Measurements from ENCODE around the gene CALML6. TPM values are rescaled to one million over a fixed set of nuclear protein-coding genes. Genes with fewer than 3 reads are reported as not detected.
A peak's percentile ranks its signal among the peaks of the same experiment; 100 is the strongest.

Gene CALML6
- total RNA-seq, 1 donor from 2014 or later = 0.90 TPM

- Histone ChIP-seq H3K9me3 (no peaks in the 10 kb centered on the region), H3K36me3 (no peaks in the 10 kb centered on the region), H3K27me3 (no peaks in the 10 kb centered on the region), H3K4me1 (peaks cover 48% of the 10 kb centered on the region), H3K4me3 (peak overlapping the region; percentile 78), H3K27ac (peak overlapping the region; percentile 90)
- no peak for TF ChIP-seq CTCF (IDR thresholded peaks at IDR 0.05)
- DNase-seq = peak; percentile 91
- intact Hi-C loops (cut with DNase I) = loop anchor here (10.0 kb wide), 1 partner anchor 135 kb away; no protein-coding TSS in a partner anchor
- peak; percentile 47 for ATAC-seq
These were observed 25.1 kb upstream of the CALML6 start for GRCh38 chr1:1889847-1890505.

GRCh38 chr1:1890506-1891348, 24.3 kb upstream of the CALML6 start, which contains the start of gene GNB1:
GNB1 (minus strand) TSS chr1:1891087; CDS start chr1:1825453, 65,634 bp downstream.
- peak; percentile 94 for DNase-seq
- Histone ChIP-seq H3K27me3 (no peaks in the 10 kb centered on the region), H3K9me3 (no peaks in the 10 kb centered on the region), H3K36me3 (no peaks in the 10 kb centered on the region), H3K4me1 (peaks cover 48% of the 10 kb centered on the region), H3K27ac (peak within 1 kb of the TSS; percentile 90), H3K4me3 (peak within 1 kb of the TSS; percentile 78)
- peak; percentile 91 for ATAC-seq
- intact Hi-C loops (cut with DNase I) = loop anchor here (10.0 kb wide), 1 partner anchor 136 kb away; no protein-coding TSS in a partner anchor
- TF ChIP-seq CTCF (IDR thresholded peaks at IDR 0.05) = no peak

DNA sequence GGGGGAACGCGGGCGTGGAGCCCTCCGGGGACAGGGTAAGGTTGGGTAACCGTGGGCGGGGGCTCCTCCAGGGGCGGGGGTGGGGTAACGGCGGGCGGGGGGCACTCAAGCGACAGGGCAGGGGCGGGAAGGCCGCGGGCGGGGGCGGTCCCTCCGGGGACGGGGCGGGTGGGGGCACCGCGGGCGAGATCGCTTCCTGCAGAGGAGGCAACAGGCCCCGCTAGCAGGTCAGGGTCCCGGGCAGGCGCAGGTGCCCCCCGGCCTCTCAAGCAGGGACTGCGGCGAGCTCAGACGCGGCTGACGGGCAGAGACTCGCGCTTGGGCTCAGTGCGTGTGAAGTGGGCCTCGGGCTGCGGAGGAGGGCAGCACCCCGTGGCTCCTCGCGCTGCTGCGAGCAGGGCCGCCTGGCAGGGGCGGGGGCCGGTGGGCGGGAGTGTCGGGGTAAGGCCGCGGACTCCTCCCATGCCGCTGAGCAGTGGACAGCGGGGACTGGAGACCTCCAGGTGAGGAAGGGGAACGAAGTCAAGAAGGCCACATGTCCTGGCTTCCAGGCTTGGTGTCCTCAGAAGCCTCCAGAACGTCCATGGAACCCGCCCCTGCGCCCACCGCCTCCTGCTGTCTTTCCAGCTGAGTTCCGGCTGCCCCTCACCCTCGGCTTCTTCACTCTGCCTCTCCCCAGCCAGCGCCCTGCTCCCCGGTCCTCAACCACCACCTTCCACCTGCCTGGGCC, 23.5 kb upstream of the CALML6 start:
- peak; percentile 92 for DNase-seq
- intact Hi-C loops (cut with DNase I) = loop anchor here (10.0 kb wide), 1 partner anchor 137 kb away; no protein-coding TSS in a partner anchor
- peak overlapping the region; percentile 65 for H3K4me3 ChIP-seq
- no peaks in the 10 kb centered on the region for H3K27me3 ChIP-seq
- TF ChIP-seq CTCF (IDR thresholded peaks at IDR 0.05) = no peak
- peak overlapping the region; percentile 90 for H3K27ac ChIP-seq
- H3K9me3 ChIP-seq = no peaks in the 10 kb centered on the region
- no peaks in the 10 kb centered on the region for H3K36me3 ChIP-seq
- peaks cover 40% of the 10 kb centered on the region for H3K4me1 ChIP-seq
- peak; percentile 75 for ATAC-seq

GRCh38 chr1:1892079-1892762, 22.8 kb upstream of the CALML6 start:
- DNase-seq = no peak
- H3K4me3 ChIP-seq = peak overlapping the region; percentile 65
- ATAC-seq = no peak
- intact Hi-C loops (cut with DNase I) = loop anchor here (10.0 kb wide), 1 partner anchor 137 kb away; no protein-coding TSS in a partner anchor
- H3K27ac ChIP-seq = peak overlapping the region; percentile 90
- no peak for TF ChIP-seq CTCF (IDR thresholded peaks at IDR 0.05)
- H3K9me3 ChIP-seq = no peaks in the 10 kb centered on the region
- no peaks in the 10 kb centered on the region for H3K36me3 ChIP-seq
- H3K27me3 ChIP-seq = no peaks in the 10 kb centered on the region
- peaks cover 33% of the 10 kb centered on the region for H3K4me1 ChIP-seq

DNA sequence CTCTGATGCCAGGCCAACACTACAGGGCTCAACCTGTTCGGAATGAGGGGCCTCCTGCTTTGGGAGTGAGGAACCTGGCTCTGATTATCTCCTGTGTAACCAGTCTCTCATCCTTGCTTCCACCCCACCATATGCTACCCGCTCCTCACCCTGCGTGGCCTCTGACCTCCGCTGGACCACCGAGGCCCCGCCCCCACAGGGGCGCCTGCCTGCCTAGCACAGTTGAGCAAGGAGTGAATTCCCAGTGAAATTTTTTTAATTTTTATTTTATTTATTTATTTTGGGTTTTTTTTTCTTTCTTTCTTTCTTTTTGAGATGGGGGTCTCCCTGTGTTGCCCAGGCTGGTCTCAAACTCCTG, 22.3 kb upstream of the CALML6 start:
- TF ChIP-seq CTCF (IDR thresholded peaks at IDR 0.05) = no peak
- Histone ChIP-seq H3K36me3 (no peaks in the 10 kb centered on the region), H3K4me3 (peak overlapping the region; percentile 65), H3K4me1 (peaks cover 29% of the 10 kb centered on the region), H3K27me3 (no peaks in the 10 kb centered on the region), H3K27ac (no peak overlapping the region), H3K9me3 (no peaks in the 10 kb centered on the region)
- DNase-seq (no peak), ATAC-seq (no peak)
- intact Hi-C loops (cut with DNase I) = loop anchor here (10.0 kb wide), 1 partner anchor 138 kb away; no protein-coding TSS in a partner anchor
